Measurements from ENCODE around the gene NADK.
"Not testable (repeated sequence)": the region's sequence is repeated elsewhere in the genome, so short reads cannot be mapped to it uniquely, and the experiment has no call there.

Gene NADK

DNA sequence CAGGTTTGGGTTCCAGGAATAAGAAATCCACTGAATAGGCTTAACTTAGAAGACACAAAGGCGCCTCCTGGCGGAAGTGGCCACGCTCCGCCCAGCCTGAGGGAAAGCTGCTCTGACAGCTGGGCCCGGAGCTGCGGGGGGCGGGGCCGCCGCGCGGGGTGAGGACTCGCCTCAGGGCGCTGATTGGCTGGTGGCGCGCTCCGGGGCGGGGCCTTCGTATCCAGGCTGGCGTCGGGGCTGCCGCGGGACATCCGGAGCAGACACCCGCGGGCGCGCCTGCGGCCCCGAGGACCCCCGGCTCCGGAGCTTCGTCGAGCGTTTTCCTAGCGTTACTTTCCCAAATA, 31.7 kb downstream of the NADK start:
- not testable (repeated sequence) for DNase-seq (ENCODE audit: low spot score)

DNA sequence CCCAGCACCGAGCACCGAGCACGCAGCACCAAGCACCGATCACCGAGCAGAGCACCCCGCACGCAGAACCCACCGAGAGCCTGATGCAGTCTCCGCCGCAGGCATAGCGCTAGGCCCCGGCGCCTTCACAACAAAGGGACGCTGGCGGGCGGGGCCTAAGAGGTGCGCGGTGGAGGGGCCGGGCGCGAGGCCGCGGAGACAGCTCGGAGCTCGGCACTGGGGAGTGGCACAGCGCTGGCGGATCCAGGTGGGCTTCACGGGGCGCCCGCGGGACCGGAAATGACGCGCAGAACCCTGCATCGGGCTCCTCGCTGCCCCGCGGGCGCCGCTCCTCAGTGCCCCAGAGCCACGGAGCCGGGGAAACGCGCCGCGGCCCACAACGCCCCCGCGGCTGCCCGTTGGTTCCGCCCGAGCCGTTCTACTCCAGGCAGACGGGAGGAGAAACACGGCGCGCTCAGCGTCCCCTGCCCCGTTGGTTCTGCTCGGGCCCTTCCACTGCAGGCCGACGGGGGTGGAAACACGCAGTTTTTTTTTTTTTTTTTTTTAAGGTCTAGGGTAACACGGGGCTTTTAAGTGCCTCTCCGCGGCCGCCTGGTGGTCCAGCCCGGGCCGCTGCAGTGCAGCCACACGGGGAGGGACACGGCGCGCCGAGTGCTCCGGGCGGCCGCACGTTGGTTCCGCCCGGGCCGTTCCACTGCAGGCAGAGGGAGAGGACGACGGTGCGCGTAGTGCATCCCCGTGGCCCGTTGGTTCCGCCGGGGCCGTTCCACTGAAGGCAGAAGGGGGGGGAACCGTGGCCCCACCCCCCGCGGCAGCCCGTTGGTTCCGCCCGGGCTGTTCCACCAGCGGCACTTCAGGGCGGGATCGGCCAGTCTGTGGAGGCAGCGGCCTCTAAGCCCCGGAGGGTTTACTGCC, 32.4 kb downstream of the NADK start:
- DNase-seq (ENCODE audit: low spot score): peak; percentile 46

DNA sequence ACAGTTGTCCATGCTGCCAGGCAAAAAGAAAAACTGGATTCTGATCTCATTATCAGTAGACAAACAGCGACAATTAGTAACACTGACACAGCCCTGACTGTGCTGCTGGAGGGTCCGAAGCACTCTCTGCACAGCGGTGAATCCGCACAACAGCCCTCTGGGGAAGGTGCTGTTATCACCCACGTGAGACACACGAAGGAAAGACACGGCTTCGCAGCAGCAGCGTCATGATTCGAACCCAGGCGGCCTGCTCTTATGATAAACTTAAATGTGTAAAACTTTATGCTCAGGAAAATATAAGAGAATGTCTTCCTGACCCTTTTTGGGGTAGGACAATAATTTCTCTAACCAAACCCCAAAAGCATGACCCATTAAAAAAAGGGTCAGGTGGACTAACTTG, 35.7 kb downstream of the NADK start:
- not testable (repeated sequence) for DNase-seq (ENCODE audit: low spot score)

DNA sequence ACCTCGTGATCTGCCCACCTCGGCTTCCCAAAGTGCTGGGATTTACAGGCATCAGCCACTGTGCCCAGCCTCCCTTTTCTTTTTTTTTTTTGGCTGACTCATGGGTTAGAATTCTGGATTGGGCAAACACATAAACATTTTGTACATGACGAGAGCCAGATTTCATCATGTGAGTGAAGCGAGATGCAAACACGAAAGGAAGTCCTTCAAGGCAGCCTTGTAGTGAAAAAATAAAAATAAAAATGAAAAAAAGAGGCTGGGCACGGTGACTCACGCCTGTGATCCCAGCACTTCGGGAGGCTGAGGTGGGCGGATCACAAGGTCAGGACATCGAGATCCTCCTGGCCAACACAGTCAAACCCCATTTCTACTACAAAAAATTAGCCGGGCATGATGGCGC, 37.3 kb downstream of the NADK start:
- DNase-seq (ENCODE audit: low spot score): not testable (repeated sequence)

DNA sequence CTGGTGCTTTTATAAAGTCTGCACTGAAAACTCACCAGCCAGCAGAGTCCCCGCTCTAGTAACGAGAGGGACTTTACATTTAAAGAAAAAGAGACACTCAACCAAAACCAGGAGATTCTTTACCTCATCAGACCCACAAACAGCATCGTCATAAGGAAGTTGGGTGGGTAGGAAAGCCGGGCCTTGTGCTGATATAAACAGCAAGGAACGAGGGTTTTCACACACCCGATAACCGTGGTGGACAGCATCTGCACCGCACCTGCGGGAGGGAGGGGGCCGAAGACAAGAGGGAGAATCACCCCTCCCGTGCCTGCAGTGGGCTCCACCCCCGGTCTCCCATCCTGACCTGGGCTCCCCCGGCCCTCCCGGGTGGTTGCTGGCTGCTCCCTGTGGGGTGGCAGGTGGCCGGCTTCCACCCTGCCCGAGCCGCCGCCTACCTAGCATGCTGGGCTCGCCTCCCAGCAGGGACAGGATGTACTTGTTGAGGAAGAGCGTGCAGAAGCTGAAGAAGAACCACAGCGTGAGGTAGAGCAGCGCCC, 39.4 kb downstream of the NADK start:
- not testable (repeated sequence) for DNase-seq (ENCODE audit: low spot score)

DNA sequence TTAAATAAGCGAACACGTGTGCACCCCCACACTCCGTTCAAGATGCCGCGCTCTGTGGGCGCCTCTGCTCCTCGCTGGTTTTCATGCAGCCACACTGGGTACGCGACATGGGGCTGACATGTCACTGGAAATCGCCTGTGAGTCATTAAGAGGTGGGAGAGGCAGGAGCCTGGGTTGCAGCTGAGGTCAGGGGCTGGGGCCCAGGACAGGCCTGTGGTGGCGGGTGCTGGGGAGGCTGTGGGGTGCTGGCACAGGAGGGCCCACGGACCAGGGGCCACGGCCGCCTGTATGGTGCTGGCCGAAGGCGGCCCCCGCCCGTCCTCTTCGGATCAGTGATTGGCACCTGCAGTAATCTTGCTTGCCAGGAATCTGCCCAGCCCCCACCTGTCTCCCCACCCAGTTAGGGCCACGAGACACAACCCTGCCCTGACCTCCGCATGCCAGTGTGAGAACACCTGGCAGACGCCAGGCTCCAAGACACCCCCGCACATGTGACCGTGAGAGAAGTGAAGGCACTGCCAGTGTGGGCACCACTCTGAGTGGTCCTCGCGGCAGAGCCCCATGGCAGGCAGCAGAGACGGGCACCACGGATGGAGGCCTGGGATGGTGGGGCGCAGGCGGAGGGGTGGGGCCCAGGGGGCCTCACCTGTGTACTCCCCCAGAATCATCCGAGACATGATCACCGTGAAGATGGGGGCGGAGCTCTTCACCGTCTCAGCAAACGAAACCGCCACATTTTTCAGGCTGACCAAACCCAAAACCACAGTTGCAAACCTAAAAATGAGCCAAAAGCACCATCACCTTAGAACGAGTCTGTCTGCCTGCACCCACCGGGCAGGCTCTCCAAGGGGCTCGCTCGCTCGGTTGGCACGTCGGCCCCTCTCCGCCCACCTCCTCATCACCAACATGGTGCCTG, 40.3 kb downstream of the NADK start:
- DNase-seq (ENCODE audit: low spot score): not testable (repeated sequence)

DNA sequence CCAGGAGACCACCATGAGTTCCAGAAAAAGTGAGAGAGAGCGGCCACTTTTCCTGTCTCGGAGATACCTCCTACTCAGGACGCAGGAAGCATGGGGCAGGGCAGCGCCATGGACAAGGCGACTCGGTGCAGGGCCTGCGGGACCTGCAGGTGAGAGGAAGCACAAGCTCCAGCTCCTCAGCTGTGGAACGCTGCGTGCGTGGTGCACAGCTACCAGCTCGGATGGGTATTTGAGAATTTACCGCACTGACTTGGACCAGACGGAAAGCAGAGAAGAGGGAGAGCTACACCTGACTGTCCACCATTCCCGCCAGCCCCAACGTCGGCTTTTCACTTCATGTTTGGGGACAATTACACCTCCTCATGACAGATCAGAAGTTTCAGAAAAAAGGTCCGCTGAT, 45.9 kb downstream of the NADK start:
- DNase-seq (ENCODE audit: low spot score): no peak

DNA sequence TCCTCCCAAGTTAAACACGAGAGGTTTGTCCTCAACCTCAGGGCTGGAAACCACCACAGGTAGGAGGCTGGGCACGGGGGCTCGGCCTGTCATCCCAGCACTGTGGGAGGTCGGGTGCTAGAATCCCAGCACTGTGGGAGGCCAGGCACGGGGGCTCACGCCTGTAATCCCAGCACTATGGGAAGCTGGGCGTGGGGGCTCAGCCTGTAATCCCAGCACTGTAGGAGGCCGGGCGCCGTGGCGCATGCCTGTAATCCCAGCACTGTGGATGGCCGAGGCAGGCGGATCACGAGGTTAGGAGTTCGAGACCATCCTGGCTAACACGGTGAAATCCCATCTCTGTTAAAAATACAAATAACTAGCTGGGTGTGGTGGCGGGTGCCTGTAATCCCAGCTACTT, 47.4 kb downstream of the NADK start:
- DNase-seq (ENCODE audit: low spot score): no peak

DNA sequence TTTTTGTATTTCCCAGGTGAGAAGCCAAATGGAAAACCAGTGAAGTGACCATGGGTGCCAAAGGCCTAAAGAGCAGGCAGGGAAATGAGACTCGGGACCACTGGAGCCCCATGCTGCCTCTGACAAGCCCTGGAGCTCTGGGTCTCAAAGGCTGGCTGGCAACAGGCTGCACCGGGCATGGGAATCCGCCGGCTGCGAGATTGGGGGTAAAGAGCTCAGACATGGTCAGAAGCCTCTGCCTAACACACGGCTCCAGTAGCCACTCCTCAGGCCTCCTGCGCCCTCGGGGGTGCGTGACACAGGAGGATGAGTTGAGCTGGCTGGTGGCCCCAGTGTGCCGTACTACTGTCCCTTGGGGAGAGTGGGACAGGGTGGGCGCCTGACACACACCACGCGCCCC, 48.0 kb downstream of the NADK start:
- not testable (repeated sequence) for DNase-seq (ENCODE audit: low spot score)

DNA sequence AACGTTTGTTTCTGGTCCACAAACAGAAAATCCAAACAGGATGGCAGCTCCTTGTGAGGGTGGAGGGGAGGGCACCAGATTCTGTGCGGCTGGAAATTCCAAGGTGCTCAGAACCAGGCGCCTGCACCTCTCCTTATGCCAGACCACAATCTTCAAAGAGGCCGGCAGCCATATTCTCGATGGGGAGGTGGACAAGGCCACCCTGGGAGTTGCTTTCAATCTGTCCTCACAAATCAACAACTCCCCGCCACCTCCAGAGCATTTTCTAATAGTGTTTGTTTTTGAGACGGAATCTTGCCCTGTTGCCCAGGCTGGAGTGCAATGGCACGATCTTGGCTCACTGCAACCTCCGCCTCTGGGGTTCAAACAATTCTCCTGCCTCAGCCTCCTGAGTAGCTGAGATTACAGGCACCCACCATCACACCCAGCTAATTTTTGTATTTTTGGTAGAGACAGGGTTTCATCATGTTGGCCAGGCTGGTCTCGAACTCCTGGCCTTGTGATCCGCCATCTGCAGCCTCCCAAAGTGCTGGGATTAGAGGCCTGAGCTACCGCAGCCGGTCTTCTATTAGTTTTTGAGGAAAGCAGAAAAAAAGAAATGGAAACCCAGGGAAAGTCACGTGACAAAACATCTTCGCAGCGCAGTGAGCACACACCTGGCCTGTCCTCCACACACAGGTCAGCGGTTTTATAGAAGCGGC, 49.0 kb downstream of the NADK start:
- DNase-seq (ENCODE audit: low spot score): not testable (repeated sequence)

DNA sequence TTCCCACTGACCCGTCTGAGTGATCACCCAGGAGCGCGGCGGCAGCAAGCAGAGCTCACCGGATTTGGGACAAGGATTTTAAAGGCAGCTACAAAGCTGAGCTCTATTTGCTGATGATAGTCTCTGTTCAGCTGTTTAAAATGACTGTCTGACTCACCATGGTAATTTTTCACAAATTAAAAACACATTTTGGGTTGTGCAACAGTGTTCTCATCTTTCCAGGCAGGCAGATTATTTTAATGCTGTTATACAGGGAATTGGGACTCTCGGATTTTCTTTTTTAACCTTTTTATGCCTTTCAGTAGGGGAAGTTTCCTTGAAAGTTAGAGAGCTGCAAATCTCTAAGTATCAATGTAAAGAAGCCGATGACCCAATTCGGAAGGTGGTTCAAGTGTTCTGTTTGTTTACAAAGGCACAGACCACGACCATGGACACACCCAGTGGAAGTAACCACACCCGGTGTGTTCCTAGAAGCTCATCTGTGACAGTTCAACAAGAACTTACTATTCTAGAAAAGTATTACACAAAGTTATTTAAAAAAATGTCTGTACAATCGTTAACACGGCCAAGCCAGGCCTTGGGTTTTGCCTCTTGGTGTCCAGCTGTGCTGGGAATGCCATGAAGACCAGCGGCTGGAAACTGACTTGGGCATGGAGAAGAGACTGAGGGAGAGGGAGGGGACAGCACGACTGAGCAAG, 49.8 kb downstream of the NADK start:
- peak; percentile 6 for DNase-seq (ENCODE audit: low spot score)

DNA sequence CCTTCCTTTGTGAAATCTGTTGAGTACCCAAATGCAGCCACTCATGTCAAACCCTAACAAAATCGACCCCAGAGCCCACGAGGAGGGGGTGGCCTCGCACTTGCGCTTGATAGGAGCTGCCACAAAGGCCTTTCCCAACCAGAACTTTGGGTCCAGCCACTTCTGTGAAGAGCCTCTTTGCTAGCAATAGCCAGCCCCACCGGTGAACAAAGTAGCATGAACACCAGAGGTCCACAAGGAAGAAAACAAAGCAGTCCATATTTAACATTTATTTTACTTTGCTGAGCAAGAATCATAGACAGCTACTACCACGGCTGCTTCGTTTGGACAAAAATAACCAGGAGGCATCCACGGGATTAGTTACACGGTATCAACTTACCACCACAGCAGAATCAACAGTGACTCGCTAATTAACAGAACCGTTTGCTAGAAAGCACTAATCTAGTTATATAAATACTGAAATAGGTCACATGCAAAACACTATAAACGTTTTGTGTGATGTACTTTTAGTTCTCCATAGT, 51.1 kb downstream of the NADK start:
- DNase-seq (ENCODE audit: low spot score): not testable (repeated sequence)

DNA sequence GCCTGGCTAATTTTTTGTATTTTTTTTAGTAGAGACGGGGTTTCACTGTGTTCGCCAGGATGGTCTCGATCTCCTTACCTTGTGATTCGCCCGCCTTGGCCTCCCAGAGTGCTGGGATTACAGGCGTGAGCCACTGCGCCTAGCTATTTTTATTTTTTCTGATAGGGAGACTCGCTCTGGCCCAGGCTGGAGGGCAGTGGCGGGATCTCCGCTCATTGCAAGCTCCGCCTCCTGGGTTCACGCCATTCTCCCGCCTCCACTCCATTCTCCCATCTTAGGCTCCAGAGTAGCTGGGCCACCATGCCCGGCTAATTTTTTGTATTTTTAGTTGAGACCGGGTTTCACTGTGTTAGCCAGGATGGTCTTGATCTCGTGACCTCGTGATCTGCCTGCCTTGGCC, 52.2 kb downstream of the NADK start:
- not testable (repeated sequence) for DNase-seq (ENCODE audit: low spot score)

DNA sequence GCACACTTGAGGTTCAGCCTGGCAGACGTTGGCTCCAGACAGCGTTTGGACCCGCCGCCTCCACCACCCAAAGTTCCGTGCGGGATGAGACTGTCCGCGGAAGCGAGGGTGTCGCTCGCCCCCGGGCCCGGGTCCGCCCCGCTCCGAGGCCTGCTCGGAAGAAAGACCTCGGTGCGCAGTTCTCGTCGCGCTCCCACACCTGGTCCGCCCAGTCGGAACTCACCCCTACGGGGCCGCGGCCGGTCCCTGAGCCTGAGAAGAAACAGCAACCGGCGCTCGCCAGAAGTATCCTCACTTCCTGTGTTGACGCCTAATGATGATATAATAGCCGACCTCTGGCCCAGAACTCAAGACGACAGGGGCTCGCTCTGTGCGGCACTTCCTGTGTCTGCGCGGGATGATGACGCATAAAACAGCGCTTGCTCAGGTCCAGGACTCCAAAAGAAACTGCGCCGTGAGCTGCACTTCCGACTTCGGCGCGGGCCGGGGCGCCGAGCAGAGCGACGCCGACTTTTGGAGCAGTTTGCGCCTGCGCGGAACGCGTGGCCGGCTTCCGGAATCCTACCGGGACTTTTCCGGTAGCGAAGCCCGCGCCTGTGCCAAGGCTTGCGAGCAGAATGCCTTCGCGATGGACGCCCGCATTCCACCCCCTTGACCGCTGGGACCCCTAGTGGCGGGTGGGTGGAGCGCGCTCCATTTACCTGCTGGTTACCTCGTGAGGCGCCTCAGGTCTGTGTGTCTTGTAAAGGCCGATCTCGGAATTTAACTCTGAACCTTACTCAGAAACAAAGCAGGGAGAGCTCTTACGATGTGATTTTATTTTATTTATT, 54.0 kb downstream of the NADK start, which contains the start of gene CDK11A:
TSS of gene CDK11A (minus strand) at position 323 of the 830 bp plus-strand sequence. CDS start 1,539 bp downstream, outside the sequence.
- peak; percentile 99 for DNase-seq (ENCODE audit: low spot score)

DNA sequence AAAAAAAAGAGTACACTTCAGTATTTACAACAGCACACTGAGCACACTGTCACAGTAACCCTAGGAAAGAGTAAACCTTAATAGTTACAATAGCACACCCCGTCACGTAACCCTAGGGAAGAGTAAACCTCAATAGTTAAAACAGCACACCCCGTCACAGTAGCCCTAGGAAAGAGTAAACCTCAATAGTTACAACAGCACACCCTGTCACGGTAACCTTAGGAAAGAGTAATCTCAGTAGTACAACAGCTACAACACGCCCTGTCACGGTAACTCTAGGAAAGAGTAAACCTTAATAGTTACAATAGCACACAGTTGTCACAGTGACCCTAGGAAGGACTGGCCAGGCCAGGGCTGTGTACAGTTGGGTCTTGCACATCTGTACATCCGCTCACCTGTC, 57.1 kb downstream of the NADK start:
- DNase-seq (ENCODE audit: low spot score): no peak

DNA sequence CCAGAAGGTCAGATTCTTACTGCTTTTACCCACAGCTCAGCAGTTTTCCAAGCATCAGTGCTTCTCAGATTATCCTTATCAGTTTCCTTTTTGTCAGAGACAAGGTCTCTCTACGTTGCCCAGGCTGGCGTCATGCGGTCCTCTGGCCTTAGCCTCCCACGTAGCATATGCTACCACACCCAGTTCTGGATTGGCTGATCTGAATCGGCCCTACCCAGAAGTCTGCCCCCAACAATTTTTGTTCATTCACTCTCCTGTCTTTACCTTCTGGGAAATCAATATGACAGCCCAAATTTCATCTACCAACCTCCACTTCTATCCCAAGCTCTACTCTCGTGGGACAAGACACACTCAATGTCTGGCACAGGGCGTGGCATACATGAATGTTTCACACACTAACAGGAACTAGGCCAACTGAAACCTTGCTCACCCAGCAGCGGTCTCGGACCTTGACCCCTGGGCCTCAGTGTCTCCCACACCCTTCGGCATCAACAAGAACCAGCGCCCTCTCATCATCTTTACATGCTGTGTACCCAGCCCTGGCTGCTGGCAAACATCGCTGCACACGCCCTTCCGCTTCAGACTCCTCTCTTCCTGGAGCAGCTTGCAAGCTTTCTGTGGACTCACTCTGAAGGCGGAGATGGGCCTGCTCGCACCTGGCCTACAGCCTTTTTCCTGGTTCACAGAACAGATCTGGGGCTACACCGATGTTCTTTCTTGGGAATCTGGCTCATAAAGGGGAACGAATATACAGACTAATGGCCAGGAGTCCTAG, 63.0 kb downstream of the NADK start:
- not testable (repeated sequence) for DNase-seq (ENCODE audit: low spot score)

DNA sequence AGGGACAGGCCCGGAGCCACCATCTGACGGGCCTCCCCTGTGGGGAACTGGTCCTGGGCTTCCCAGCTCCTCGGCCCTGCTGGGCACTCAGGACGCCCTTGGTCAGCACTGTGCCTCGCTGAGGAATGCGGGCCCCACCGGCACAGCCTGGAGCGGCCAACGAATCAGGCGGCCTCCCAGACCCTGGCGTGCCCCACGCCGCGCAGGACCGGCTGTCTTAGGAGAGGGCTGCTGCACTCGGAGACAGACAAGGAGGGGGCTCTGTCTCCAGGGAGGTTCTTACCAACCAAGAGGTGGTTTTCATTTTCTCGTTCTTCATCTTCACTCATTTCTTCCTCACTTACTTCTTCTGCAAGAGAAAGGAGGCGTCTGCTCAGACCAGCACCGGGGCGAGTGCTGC, 70.4 kb downstream of the NADK start:
- DNase-seq (ENCODE audit: low spot score): not testable (repeated sequence)

DNA sequence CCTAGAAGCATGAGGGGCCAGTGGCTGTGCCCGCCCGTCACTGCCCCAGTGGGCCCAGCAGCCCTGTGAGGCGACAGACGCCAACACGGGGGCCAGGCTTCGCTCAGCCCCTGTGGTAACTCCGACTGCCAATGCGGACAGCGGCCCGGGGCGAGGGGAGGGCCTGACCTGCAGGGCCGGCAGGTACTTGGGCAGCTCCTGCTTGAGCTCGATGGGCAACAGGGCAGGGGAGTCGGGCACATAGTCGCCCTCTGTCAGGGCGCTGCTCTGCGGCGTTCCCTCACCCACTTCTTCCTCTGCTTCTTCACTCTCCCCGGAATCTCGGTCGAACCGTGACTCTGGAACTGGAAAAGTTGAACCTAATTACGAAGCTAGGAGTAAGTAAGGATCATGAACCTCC, 71.0 kb downstream of the NADK start:
- DNase-seq (ENCODE audit: low spot score): not testable (repeated sequence)

DNA sequence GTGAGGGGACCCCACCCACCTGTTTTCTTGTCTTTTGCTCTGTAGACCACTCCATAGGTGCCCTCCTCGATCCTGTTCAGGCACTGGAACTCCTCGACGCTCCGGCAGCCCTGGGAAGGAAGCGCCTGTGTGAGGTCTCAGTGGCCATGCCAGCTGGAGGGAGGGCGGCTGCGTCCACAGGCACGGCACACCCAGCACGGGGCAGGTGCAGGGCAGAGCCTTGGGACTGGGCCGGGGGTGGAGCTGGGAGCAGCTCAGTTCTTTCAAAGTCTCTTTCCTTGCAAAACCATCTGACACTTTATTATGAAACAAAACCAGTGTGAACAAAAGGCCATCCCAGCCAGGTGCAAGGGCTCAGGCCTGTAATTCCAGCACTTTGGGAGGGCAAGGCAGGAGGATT, 72.6 kb downstream of the NADK start:
- DNase-seq (ENCODE audit: low spot score): not testable (repeated sequence)

Measured in SW480 (cell line).